Stimulated activated CD8-positive, alpha-beta memory T cell treated with anti-CD3 and anti-CD28 coated beads, Interleukin-15, amount 100 ng/mL, for 1 hour (primary cell): ENCODE results near the gene MAFG.
"Not testable (repeated sequence)": the region's sequence is repeated elsewhere in the genome, so short reads cannot be mapped to it uniquely, and the experiment has no call there.

Experiments used
- DNase-seq: peaks from one replicate; pipeline ENCODE4 v3.0.0-alpha.2; 2020; ENCODE audit warnings: low read depth

Gene MAFG

DNA sequence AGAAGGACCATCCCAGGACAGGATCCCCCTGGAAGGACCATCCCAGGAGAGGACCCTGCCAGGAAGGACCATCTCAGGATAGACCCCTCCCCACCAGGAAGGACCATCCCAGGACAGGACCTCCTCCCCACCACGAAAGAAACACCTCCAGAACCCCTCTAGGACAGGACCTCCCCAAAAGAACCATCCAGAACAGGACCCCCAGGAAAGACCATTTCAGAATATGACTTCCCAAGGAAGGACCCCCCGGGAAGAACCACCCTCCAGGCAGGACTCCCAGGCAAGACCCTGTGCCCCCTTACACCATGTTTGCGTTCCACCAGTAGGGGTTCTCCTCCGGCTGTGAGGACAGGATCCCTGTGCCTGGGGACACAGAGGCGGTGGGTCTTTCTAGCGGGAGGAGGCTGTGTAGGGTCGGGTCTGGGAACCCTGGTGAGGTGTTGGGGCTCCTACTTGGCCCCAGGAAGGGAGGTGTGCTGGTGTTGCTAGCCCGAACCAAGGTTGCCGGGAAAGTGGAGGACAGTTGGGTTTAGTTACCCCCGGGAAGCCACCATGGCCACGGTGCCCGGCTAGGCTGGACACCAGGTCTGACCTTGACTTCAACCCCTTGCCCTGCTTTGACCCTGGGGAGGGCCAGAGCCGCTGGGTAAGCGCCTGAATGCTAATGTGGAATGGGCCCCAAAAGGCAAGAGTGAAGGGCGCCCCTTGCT lies 31.3 kb upstream of the MAFG start:
- DNase-seq, result no peak

DNA sequence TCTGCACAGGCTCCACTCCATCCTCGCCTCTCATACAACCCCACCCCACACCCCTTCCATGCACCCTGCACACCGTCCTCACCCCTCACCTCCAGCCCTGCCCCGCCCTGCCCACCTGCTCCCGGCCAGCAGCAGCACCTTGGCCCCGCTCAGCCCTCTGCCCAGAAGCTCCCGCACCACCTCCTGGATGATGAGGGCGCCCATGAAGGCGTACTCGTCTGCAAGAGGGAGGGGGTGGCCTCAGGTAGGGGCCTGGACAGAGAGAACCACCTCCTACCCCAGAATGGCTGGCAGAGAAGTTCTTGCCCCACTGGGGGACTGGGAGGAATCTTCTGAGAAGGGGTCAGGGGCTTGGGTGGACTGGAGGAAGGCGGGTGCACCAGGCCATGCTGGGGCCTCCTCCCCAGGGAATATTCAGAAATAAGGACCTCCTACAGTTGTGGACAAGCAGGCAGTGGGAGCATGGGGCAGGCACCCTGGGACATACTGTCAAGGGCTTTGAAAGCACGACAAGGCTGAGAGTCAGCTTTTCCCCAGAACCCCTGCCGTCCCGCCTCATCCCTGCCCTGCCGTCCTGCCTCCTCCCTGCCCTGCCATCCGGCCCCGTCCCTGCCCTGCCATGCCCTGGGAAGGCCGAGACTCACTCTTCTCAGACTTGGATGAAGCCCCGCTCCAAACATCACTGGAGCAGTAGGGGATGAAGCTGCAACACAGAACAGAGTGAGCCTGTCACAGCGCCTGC lies 30.3 kb upstream of the MAFG start:
- DNase-seq, result no peak

DNA sequence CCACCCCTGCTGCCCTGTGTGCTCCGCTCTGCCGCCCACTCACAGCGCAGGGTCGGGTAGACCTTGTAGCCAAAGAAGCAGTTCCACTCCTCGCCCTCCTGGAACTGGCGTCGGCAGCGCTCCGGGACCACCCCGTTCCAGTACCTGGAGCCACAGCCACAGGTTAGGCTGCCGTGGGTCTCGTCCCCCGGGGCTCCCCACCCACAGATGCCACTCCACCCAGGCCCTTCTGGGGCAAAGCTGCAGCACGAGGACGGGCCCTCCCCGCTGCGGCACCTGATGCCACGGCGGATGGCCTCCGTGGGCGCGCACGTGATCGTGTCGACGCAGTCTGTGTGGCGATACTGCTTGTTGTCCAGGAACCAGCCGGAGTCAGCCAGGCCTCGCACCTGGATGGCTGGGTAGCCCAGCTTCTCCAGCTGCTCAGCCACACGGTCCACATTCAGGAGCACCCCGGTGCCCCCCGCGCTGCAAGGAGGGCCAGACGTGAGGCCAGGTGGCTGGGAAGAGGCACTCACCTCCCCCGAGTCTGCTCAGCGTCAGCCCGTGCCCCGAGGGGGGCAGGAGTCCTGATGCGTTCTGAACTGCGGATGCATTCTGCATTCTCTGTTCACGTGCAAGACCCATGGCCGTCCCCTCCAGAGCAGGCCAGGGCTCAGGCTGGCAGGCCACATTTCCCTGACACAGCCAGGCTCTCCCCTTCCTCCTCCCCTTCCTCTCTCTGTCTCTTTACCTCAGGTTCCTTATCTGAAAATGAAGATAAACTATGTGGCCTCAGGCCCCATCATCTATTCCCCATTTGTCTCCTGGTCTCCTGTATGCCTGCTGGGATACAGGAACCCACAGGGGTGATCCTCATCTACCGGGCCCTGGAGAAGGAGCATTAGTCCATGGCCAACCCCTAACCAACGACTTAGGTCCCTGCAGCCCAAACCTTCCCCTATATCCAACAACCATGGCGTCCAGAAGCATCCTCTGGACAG lies 29.4 kb upstream of the MAFG start:
- DNase-seq, result no peak

DNA sequence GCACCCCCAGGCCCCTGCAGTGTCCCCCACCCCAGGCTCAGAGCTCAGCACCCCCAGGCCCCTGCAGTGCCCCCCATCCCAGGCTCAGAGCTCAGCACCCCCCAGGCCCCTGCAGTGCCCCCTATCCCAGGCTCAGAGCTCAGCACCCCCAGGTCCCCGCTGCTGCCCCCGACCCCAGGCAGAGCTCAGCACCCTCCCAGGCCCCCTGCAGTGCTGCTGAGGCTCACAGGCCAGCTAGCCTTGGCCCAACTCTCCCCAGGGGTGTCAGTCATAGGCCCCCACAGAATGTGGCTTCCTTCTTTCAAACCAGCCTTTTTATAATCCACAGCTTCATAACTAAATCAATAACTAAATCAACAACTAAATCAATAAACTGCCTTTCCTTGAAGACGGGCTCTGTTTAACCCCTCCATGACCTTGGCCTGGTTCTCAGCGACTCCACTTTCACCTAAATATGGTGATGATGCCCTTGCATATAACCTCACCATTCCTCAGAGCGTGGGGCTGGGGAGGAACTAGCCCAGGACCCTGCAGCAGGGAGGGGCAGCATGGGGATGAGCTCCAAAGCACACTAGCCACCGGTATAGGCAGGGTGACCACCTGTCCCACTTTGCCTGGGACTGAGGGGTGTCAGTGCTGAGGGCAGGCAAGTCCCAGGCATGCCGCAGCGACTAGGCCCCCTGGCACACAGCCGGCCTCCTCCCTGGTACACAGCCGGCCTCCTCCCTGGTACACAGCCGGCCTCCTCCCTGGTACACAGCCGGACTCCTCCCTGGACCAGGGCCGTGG lies 28.4 kb upstream of the MAFG start:
- no peak for DNase-seq

DNA sequence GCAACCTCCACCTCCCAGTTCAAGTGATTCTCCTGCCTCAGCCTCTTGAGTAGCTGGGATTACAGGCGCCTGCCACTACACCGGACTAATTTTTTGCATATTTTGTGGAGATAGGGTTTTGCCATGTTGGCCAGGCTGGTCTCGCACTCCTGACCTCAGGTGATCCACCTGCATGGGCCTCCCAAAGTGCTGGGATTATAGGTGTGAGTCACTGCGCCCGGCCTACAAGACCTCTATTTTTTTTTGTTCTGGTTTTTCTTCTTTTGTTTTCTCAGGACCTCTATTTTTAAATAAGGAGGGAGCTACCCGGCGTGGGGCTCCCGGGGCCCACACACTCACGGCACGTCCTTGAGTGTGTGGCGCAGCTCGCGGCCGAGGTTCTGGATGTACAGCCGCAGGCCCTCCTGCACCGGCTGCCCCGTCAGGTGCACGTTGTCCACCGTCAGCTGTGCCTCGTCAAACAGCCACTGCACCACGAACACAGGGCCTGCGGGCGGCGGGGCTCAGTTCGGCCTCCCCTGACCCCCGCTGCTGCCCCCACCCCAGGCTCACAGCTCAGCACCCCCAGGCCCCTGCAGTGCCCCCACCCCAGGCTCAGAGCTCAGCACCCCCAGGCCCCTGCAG lies 27.6 kb upstream of the MAFG start:
- DNase-seq, result no peak

DNA sequence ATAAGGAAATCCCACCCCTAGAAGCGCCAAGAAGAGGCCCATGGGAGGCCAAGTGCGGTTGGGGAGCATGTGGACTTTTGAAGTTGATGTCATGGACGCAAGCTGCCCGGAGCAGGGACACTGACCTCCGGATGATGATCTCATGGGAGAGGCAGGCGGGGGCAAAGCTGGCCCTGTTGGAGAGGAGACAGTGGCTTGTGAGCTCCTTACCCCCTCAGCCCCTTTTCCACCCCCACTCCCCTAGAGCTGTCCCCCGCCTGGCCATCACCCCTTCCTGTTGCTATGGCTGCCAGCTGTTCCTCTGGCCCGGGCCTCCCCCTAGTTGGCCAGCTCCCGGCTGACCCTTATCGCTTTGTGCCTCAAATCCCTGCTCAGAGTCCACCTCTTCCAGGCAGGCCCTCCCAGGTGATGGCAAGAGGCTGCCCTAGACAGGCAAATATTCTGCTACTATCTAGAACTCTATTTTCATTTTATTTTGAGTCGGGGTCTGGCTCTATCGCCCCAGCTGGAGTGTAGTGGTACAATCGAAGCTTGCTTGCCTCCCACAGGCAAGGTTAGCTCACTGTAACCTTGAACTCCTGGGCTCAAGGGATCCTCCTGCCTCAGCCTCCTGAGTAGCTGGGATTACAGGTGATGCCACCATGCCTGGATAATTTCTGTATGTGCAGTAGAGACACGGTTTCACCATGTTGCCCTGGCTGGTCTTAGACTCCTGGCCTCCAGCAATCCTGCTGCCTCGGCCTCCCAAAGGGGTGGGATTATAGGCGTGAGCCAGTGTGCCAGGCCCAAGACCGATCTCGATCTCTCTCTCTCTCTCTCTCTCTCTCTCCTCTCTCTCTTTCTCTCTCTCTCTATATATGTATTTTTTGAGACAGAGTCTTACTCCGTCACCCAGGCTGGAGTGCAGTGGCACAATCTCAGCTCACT lies 26.9 kb upstream of the MAFG start:
- DNase-seq, result no peak

DNA sequence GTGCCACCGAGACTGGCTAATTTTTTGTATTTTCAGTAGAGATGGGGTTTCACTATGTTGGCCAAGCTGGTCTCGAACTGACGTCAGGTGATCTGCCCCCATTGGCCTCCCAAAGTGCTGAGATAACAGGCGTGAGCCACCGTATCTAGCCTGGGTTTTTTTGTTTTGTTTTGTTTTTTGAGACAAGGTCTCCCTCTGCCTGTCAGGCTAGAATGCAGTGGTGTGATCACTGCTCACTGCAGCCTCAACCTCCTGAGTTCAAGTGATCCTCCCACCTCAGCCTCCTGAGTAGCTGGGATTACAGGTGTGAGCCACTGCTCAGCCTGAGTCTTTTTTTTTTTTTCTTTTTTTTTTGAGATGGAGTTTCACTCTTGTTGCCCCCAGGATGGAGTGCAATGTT lies 25.9 kb upstream of the MAFG start:
- DNase-seq, result not testable (repeated sequence)

DNA sequence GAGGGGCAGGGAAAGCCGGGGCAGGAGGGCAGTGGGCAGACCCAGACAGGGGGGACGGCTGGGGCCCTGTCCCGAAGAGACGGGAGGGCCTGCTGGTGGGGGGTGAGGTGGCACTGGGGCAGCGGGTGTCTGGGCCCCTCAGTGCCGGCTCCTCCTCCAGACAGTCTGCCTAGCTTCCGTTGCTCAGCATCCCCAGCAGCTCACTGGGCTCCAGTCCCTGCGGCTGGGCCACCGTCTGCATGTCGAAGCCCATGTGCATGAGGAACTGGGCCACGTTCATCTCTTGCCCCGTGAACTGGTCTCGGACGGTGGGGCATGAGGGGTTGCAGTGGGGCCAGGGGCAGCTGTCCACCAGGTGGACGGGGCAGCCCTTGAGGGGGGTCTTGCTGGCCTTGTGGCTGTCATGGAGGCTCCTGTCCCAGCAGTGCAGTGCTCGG lies 25.3 kb upstream of the MAFG start:
- DNase-seq, result no peak

DNA sequence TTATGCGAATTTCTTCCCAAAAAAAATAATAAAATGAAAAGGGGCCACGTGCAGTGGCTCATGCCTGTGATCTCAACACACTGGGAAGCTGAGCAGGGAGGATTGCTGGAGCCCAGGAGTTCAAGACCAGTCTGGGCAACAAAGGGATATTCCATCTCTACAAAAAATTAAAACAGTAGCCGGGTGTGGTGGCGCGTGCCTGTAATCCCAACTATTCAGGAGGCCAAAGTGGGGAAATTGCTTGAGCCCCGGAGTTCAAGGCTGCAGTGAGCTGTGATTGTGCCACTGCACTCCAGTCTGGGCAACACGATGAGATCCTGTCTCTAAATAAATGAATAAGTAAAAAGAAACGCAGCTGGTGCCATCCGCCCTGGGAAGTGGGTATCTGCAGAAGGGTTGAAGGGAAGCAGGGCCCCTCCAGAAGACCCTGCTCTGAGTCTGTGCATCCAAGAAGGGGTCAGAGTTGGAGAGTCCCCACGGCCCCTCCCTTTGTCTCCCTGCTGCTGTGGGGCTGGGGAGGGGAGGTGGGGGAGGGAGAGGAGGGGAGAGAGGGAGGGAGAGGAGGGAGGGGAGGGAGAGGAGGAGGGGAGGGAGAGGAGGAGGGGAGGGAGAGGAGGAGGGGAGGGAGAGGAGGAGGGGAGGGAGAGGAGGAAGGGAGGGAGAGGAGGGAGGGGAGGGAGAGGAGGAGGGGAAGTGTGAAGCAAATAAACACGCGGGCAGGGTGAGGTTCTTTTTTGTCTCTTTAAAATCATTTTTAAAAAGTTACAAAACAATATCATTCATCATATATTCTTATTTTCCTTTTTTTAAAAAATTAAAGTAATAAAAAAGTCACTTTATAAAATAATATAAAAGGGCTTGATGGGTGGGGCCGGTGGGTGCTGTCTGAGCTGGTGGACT lies 24.5 kb upstream of the MAFG start:
- no peak for DNase-seq

DNA sequence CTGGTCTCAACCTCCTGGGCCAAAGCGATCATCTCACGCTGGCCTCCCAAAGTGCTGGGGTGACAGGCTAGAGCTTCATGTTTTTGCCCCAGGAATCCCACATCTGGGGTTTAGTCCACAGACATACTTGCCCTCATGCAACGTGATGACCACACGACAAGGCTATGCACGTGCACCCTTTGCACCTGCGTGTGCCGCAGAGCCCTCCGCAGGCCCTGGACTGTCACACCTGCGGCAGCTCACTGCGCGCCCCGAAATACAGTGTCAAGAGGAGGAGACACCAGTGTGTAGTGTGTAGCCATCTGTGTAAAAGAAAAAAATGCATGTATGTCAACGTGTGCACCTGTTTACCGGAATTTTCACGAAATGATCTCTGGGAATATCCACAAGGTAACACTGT lies 23.0 kb upstream of the MAFG start:
- DNase-seq, result no peak

DNA sequence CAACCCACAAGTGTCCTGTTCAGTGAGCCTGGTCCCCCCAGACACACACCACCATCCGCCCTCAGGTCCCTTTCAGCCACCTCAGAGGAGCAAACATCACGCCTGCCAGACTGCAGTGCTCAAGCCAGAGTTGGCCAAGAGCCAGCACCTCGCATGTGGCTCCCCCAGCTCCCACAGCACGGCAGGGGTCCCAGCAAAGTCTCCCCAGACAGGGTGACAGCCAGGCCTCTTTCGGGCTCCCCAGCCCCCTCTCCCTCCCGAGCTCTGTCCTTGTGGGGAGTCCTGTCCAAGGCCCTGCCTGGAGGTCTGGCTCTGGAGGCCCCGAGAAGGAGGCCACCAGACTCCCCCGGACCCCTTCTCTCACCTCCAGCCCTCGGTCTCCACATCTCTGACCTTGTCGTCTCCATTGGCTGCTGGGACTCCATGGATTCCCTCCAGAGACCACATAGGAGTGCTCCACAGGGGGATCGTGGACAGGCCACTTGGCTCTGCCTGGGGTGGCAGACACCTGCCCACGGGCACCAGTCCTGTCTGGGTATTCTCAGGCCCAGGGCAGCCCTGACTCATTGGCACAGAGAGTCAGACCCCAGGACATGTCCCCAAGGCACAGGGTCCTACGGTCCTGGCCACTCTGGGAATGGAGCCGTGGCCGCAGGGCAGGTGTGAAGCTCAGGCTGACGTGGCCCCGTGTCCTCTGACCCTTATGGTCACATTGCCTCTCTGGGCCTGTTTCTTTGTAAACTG lies 21.3 kb upstream of the MAFG start:
- DNase-seq, result no peak

DNA sequence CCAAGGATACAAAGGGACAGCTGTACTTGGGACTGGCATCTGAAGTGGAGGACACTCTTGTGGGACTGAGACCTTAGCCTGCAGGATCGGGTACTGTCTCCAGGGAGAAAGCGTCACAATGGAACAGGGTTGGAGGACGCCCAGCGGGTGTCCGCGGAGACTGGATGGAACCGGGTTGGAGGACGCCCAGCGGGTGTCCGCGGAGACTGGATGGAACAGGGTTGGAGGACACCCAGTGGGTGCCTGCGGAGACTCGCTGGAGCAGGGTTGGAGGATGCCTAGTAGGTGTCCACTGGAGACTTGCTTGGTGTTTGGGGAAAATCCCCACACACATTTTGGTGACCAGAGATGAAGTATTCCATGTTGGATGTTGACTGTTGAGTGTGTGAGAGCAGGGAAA lies 19.7 kb upstream of the MAFG start, which contains the start of gene MYADML2:
TSS of gene MYADML2 (minus strand) at position 45 of the 400 bp plus-strand sequence. CDS start 5,492 bp downstream, outside the sequence.
- DNase-seq, result no peak

DNA sequence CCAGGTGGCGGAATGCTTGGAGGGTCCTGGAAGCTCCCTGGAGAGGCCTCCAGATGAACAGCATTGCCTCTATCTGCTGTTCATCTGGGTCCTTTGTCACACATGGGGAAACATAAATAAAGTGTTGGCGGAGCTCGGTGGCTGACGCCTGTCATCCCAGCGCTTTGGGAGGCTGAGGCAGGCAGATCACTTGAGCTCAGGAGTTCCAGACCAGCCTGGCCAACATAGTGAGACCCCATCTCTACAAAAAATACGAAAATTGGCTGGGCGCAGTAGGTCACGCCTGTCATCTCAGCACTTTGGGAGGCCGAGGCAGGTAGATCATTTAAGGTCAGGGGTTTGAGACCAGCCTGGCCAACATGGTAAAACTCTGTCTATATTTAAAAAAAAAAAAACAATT lies 17.3 kb upstream of the MAFG start:
- DNase-seq, result no peak

DNA sequence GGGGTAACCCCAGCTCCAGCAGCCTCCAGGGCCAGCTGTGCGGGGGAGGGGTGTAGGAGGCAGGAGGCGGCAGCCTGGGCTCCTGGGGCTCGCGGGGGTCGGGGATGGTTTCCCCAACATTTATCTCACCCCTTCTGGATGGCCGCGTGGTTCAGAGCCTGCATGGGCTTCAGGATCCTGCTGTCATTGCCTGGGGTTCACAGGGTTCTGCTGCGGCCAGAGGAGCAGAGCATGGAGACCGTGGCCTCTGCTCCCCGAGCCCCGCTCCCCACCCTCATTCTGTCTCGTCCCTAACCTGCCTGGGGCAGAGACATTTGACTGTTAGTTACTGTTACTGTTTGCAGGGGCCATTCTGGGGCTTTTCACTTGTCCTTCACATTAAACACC lies 14.6 kb upstream of the MAFG start:
- no peak for DNase-seq

DNA sequence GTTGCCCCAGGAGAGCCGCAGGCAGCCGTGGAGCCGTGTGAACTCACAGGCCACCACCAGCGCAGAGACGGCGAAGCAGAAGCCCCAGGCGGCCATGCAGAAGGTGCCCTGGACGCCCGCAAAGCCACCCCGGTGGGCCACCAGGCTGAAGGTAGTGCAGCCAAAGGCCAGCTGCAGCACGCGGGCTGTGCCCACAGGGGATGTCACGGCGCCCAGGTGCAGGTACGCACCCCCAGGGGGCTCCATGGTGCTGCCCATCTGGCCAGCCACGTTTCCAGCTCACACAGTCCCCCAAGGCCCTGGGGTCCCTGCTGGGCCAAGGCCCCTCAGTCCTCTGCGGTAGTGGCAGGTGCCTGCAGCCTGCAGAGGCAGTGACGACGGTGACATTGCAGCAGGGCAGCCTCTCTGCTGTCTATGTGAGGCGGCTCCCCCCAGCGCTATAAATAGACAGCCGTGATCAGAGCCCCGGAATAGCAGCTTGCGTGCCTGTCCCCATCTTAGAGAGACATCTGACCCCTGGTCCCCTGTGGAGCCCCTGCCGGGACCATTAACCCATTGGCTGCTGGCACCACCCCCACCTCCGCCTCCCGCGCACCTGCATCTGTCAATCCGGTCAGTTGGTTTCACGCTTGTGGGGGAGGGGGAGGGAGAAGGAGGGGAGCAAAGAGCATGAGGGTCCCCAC lies 14.1 kb upstream of the MAFG start:
- no peak for DNase-seq

DNA sequence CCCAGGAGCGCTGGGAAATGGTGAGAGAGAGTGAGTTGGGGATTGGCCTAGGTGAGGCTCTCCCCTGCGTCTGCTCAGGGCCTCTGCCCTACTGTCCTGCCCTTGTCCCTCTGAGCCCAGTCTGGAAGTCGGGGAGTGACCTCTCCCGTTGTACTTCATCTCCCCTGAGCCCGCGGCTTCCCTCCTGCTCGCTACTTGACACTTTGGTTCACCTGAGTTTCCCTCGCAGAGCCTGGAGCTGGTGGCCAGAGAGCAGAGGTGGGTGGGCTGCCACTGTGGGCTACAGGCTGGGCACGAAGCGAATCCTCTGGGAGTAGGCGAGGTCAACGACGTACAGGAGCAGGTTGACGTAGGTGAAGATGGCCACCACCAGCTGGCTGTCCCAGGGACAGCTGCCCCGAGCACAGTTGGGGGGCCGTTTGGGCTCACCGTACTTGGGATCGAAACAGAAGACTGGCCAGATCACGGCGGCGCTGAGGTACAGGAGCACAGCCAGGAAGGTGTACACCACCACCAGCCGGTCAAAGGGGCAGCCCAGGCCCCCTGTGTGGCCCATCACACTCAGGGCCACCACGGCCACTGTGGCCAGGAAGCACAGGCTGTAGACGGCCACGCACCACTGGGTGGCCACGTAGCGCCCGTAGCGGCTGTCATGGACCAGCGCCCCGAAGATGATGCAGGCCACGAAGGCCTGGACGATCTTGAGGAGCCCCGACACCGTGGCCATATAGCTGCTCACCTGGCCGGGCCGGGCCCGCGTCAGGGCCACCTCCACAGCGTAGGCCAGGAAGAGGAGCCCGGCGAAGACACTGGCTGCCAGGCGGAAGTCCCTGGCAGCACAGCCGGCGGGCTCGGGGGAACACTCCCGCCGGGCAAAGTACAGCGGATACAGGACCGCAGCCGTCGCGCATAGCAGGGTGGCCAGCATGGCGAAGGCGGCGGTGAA lies 13.3 kb upstream of the MAFG start:
- no peak for DNase-seq
